Osteoblast (primary cell): ENCODE data around the gene EPHB2. TPM values are rescaled to one million over a fixed set of nuclear protein-coding genes. Genes with fewer than 3 reads are reported as not detected.

Experiments used
- DNase-seq: peaks from one replicate; pipeline ENCODE4 v3.0.0; 2011; ENCODE audit warnings: low spot score, mixed read lengths; ENCODE audit not compliant: insufficient read length; ENCODE audit errors: missing footprints
- H2AFZ ChIP-seq: 2 replicates; pipeline ENCODE4 v1.6.0; 2011; ENCODE audit warnings: mild to moderate bottlenecking, low read length
- H3K27ac ChIP-seq: 2 replicates; pipeline ENCODE4 v1.5.1; 2011; ENCODE audit warnings: mild to moderate bottlenecking, low read depth, low read length, moderate library complexity
- H3K27me3 ChIP-seq: 2 replicates; pipeline ENCODE4 v1.6.0; 2012; ENCODE audit warnings: mild to moderate bottlenecking, control low read depth, inconsistent platforms, low read length, moderate library complexity; ENCODE audit not compliant: insufficient read depth
- H3K36me3 ChIP-seq: 2 replicates; pipeline ENCODE4 v1.5.1; 2011; ENCODE audit warnings: mild to moderate bottlenecking, low read length, control low read depth, moderate library complexity; ENCODE audit not compliant: insufficient read depth
- H3K4me1 ChIP-seq: 2 replicates; pipeline ENCODE4 v1.5.1; 2011; ENCODE audit warnings: mild to moderate bottlenecking, low read length, control low read depth, moderate library complexity; ENCODE audit not compliant: insufficient read depth
- H3K4me2 ChIP-seq: 2 replicates; pipeline ENCODE4 v1.6.0; 2011; ENCODE audit warnings: mild to moderate bottlenecking, low read length; ENCODE audit not compliant: insufficient read depth
- H3K4me3 ChIP-seq: fragments of 200-600 bp; sonication (generic); 3 replicates; pipeline ENCODE4 v1.5.1; 2012; ENCODE audit warnings: mild to moderate bottlenecking, low read length, inconsistent platforms; ENCODE audit not compliant: insufficient read depth
- H3K79me2 ChIP-seq: 2 replicates; pipeline ENCODE4 v1.6.0; 2012; ENCODE audit warnings: mild to moderate bottlenecking, low read length, control low read depth, inconsistent platforms; ENCODE audit not compliant: insufficient read depth
- H3K9me3 ChIP-seq: 2 replicates; pipeline ENCODE4 v1.5.1; 2011; ENCODE audit warnings: low read depth, low read length, control low read depth
- H4K20me1 ChIP-seq: 2 replicates; pipeline ENCODE4 v1.6.0; 2012; ENCODE audit warnings: mild to moderate bottlenecking, low read length, control low read depth; ENCODE audit not compliant: insufficient read depth
- total RNA-seq: library from RNA; depleted of rRNA; stranded (reverse); fragments of >200 nt; gene quantifications from 2 replicates; pipeline ENCODE4 v1.2.3, GENCODE V29; 2012
- TF ChIP-seq, protein P1 (sequence below): IDR thresholded peaks from 2 replicates; pipeline ENCODE4 v1.5.1; 2011; ENCODE audit warnings: mild to moderate bottlenecking, low read depth, low read length, moderate library complexity; ENCODE audit errors: extremely low read depth

The EPHB2 gene
- total RNA-seq, 1 donor = 8.7 TPM

DNA sequence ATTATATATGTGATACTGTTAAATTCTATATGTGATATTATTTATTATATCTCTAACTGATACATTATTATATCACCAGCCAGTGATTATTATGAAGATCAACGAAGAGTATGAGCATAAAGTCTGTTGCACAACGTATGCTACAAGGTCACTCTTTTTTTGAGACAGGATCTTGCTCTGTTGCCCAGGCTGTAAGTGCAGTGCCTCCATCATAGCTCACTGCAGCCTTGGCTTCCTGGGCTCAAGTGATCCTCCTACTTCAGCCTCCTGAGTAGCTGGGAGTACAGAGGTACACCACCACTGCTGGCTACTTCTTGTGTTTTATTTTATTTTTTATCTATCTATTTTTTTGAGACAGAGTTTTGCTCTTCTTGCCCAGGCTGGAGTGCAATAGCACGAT, 14.0 kb upstream of the EPHB2 start:
- TF ChIP-seq, protein P1, sequence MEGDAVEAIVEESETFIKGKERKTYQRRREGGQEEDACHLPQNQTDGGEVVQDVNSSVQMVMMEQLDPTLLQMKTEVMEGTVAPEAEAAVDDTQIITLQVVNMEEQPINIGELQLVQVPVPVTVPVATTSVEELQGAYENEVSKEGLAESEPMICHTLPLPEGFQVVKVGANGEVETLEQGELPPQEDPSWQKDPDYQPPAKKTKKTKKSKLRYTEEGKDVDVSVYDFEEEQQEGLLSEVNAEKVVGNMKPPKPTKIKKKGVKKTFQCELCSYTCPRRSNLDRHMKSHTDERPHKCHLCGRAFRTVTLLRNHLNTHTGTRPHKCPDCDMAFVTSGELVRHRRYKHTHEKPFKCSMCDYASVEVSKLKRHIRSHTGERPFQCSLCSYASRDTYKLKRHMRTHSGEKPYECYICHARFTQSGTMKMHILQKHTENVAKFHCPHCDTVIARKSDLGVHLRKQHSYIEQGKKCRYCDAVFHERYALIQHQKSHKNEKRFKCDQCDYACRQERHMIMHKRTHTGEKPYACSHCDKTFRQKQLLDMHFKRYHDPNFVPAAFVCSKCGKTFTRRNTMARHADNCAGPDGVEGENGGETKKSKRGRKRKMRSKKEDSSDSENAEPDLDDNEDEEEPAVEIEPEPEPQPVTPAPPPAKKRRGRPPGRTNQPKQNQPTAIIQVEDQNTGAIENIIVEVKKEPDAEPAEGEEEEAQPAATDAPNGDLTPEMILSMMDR = no peak
- no peak for DNase-seq

DNA sequence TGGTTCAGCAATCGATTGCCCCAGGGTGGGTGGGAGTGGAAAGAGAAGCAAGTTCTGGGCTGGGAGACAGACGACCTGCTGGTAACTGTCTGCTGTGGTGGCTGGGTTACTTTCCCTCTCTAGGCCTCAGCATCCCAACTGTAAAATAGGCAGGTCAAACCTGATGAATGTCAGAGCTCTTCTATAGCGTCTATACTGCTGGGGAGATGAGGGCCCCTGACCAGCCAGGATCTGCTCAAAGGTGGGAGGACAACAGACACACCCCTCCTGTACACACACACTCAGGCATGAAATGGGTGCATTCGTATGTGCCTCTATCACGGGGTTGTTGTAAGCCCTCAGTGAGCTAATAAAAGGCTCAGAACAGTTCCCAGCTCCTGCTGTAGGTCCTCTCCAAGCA, 12.7 kb upstream of the EPHB2 start:
- H3K4me1 ChIP-seq = no peaks in the 10 kb centered on the region
- no peaks in the 10 kb centered on the region for H3K79me2 ChIP-seq
- no peak overlapping the region for H2AFZ ChIP-seq
- DNase-seq = no peak
- H3K36me3 ChIP-seq = no peaks in the 10 kb centered on the region
- no peaks in the 10 kb centered on the region for H3K27me3 ChIP-seq
- TF ChIP-seq, protein P1 = no peak
- no peaks in the 10 kb centered on the region for H3K9me3 ChIP-seq
- no peaks in the 10 kb centered on the region for H4K20me1 ChIP-seq
- H3K27ac ChIP-seq = no peak overlapping the region
- no peak overlapping the region for H3K4me3 ChIP-seq
- no peak overlapping the region for H3K4me2 ChIP-seq

More for the DNA sequence above, 14.0 kb upstream of the EPHB2 start:
- H3K27ac ChIP-seq = no peak overlapping the region
- H3K9me3 ChIP-seq = no peaks in the 10 kb centered on the region
- no peaks in the 10 kb centered on the region for H4K20me1 ChIP-seq
- no peaks in the 10 kb centered on the region for H3K4me1 ChIP-seq
- H3K27me3 ChIP-seq = no peaks in the 10 kb centered on the region
- H2AFZ ChIP-seq = no peak overlapping the region
- H3K4me3 ChIP-seq = no peak overlapping the region
- no peaks in the 10 kb centered on the region for H3K36me3 ChIP-seq
- no peak overlapping the region for H3K4me2 ChIP-seq
- no peaks in the 10 kb centered on the region for H3K79me2 ChIP-seq

DNA sequence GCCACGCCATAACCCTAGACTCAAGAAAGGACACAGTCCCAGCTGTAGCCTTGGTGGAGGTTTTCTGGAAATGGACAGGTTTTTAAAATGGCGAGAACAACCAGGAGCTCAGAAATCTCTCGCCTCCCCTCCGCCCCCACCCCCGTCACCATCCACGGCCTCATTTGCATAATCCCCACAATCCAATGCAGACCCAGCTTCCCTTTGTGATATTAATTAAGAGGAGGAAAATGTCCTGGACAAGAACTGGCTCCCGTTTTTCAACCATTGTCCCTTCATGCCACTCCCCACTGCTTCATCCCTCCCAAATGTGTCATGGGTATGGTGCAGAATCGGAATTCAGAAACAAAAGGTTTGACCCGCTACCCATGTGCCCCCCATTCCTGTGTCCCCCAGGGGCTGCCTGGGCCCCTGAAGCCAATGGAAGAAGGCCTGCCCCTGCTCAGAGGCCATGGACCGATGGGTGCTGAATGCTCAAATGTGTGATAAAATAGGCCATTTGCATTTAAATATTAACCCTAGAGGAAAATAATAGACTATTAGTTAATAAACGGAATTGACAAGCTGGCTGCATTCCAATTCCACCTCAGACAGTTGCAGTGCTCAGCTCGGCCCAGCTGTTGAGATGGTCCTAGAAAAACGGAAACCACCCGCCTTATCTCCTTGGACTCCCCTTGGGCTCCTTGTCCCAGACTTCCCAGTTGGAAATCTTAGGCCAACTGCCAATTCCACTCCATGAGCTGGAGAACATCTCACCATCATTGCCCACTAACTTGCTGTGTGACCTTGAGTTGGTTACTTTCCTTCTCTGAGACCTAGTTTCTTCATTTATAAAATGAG, 10.7 kb upstream of the EPHB2 start:
- Histone ChIP-seq H3K4me1 (no peaks in the 10 kb centered on the region), H4K20me1 (no peaks in the 10 kb centered on the region), H3K9me3 (no peaks in the 10 kb centered on the region), H2AFZ (no peak overlapping the region), H3K79me2 (no peaks in the 10 kb centered on the region), H3K4me2 (no peak overlapping the region), H3K27ac (no peak overlapping the region), H3K4me3 (no peak overlapping the region), H3K36me3 (no peaks in the 10 kb centered on the region), H3K27me3 (no peaks in the 10 kb centered on the region)
- no peak for DNase-seq
- TF ChIP-seq, protein P1 = no peak

DNA sequence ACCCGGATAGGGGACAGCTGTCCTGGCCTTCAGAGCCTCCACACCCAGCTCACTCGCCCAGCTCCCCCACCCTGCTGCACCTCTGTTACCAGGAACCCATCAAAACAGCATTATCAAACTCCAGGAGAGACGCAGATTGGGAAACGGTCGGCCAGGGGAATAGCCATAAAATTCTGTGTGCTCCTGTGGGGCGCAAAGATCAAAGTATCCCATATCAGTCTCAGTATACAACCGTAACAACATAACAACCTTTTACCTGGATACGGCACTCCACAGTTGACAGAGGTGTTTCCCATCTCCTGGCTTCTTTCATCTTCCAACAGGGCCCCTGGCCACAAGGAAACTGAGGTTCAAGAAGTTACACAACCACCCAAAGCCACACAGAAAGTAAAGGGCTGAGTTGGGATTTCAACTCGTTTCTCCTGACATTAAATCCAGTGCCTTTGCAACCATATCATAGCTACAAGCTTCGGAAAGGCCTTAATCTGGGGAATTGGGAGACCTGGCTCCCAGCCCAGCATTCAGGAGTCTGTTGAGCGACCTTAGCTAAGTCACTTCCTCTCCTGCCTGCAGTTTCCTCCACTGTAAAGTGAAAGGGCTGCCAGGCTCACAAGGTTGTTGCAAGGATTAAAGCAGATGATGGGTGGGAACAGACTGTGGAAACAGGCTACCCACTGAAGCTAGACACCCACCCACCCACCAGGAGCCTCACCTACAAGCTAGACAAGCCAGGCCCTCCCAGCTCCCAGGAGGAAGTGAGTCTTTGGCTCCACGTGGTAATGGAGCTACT, 8.1 kb upstream of the EPHB2 start:
- peak; percentile 73 for DNase-seq
- Histone ChIP-seq H3K4me2 (no peak overlapping the region), H3K36me3 (no peaks in the 10 kb centered on the region), H3K4me3 (no peak overlapping the region), H3K4me1 (no peaks in the 10 kb centered on the region), H2AFZ (no peak overlapping the region), H4K20me1 (no peaks in the 10 kb centered on the region), H3K79me2 (no peaks in the 10 kb centered on the region), H3K9me3 (no peaks in the 10 kb centered on the region), H3K27me3 (no peaks in the 10 kb centered on the region), H3K27ac (no peak overlapping the region)
- TF ChIP-seq, protein P1 = no peak
